SU-DHL-6 (cell line): Measurements from ENCODE around the gene SMCP.

Source experiments
- H2AFZ ChIP-seq: fragments of 200-600 bp; sonication (generic); 2 replicates; pipeline ENCODE4 v1.6.1; 2014; ENCODE audit warnings: low read depth, mild to moderate bottlenecking, moderate library complexity, mixed read lengths, antibody characterized with exemption, low read length; ENCODE audit not compliant: severe bottlenecking
- H3F3A ChIP-seq: fragments of 200-600 bp; shearing (Covaris generic); 2 replicates; pipeline ENCODE4 v1.6.0; 2016; ENCODE audit warnings: antibody characterized with exemption, mild to moderate bottlenecking; ENCODE audit not compliant: insufficient read depth
- H3K27ac ChIP-seq: fragments of 200-600 bp; sonication (generic); 2 replicates; pipeline ENCODE4 v1.5.1; 2016; ENCODE audit warnings: low read depth, mild to moderate bottlenecking, low read length, moderate library complexity, mixed read lengths
- H3K27me3 ChIP-seq: fragments of 200-600 bp; sonication (generic), shearing (Covaris generic); 2 replicates; pipeline ENCODE4 v1.6.0; 2014; ENCODE audit warnings: mild to moderate bottlenecking, low read length
- H3K36me3 ChIP-seq: fragments of 200-600 bp; sonication (generic); 2 replicates; pipeline ENCODE4 v1.6.1; 2014; ENCODE audit warnings: mild to moderate bottlenecking, low read length, mixed read lengths
- H3K4me2 ChIP-seq: fragments of 300-600, 200-600 bp; shearing (Covaris generic), sonication (generic); 2 replicates; pipeline ENCODE4 v1.6.0; 2014; ENCODE audit warnings: low read length, low read depth, mild to moderate bottlenecking; ENCODE audit not compliant: poor library complexity, severe bottlenecking
- H3K4me3 ChIP-seq: fragments of 200-600 bp; sonication (generic); 2 replicates; pipeline ENCODE4 v1.5.1; 2014; ENCODE audit warnings: antibody characterized with exemption, low read length, mild to moderate bottlenecking, mixed read lengths; ENCODE audit not compliant: insufficient read depth, poor library complexity, severe bottlenecking
- H3K79me2 ChIP-seq: fragments of 200-600 bp; sonication (generic); 2 replicates; pipeline ENCODE4 v1.6.1; 2014; ENCODE audit warnings: mild to moderate bottlenecking, low read length, moderate library complexity; ENCODE audit not compliant: insufficient read depth
- H3K9ac ChIP-seq: fragments of 200-600 bp; sonication (generic); 2 replicates; pipeline ENCODE4 v1.7.0; 2014; ENCODE audit warnings: mild to moderate bottlenecking, low read length
- H3K9me2 ChIP-seq: fragments of 200-600 bp; sonication (generic); replicated peaks from 2 replicates; pipeline ENCODE4 v1.6.1; 2014; ENCODE audit warnings: low read length; ENCODE audit not compliant: insufficient read depth
- H3K9me3 ChIP-seq: fragments of 200-600 bp; sonication (generic); 2 replicates; pipeline ENCODE4 v1.6.1; 2014; ENCODE audit warnings: low read length, mixed read lengths; ENCODE audit not compliant: insufficient read depth
- H4K20me1 ChIP-seq: fragments of 200-600 bp; sonication (generic); 2 replicates; pipeline ENCODE4 v1.6.1; 2014; ENCODE audit warnings: low read depth, mild to moderate bottlenecking, antibody characterized with exemption, low read length, moderate library complexity, mixed read lengths
- EZH2phosphoT487 ChIP-seq: fragments of 200-600 bp; sonication (generic), shearing (Covaris generic); conservative IDR thresholded peaks from 2 replicates; pipeline ENCODE4 v1.6.1; 2018; ENCODE audit warnings: mild to moderate bottlenecking, antibody characterized with exemption, low read length, moderate library complexity, mixed read lengths
- TF ChIP-seq, protein P1 (sequence below): fragments of 200-600 bp; sonication (generic); IDR thresholded peaks from one replicate; pipeline ENCODE4 v1.5.1; 2017; ENCODE audit warnings: antibody characterized with exemption, mild to moderate bottlenecking, low read length, moderate library complexity; ENCODE audit not compliant: insufficient read depth, poor library complexity, severe bottlenecking

The SMCP gene

DNA sequence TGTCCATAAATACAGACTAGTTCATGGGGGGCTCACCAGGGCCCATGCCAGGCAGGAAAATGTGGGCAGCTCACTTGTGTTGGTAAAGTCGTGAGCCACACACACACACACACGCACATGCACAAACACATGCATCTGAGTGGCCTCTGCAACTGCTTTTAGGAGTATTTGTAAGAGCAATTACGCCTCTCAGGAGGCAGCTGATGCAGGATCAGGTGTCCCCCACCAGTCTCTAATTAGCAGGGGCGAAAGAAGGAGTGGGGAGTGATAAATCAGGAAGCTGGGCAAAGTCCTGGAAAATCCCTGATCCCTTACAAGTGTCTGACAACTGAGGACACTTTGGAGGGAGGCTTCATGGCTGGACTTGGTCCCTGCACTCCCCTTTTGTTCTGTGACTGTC, 24.5 kb downstream of the SMCP start:
- no peak overlapping the region for H3K9ac ChIP-seq
- no peaks in the 10 kb centered on the region for H3F3A ChIP-seq
- H3K27ac ChIP-seq = no peak overlapping the region
- H3K4me3 ChIP-seq = no peak overlapping the region
- H3K79me2 ChIP-seq = no peaks in the 10 kb centered on the region
- no peaks in the 10 kb centered on the region for H4K20me1 ChIP-seq
- H3K9me3 ChIP-seq = no peaks in the 10 kb centered on the region
- H3K27me3 ChIP-seq = no peaks in the 10 kb centered on the region
- no peaks in the 10 kb centered on the region for H3K36me3 ChIP-seq
- no peak overlapping the region for H3K4me2 ChIP-seq
- H2AFZ ChIP-seq = no peak overlapping the region
- no peak for TF ChIP-seq EZH2phosphoT487
- TF ChIP-seq, protein P1, sequence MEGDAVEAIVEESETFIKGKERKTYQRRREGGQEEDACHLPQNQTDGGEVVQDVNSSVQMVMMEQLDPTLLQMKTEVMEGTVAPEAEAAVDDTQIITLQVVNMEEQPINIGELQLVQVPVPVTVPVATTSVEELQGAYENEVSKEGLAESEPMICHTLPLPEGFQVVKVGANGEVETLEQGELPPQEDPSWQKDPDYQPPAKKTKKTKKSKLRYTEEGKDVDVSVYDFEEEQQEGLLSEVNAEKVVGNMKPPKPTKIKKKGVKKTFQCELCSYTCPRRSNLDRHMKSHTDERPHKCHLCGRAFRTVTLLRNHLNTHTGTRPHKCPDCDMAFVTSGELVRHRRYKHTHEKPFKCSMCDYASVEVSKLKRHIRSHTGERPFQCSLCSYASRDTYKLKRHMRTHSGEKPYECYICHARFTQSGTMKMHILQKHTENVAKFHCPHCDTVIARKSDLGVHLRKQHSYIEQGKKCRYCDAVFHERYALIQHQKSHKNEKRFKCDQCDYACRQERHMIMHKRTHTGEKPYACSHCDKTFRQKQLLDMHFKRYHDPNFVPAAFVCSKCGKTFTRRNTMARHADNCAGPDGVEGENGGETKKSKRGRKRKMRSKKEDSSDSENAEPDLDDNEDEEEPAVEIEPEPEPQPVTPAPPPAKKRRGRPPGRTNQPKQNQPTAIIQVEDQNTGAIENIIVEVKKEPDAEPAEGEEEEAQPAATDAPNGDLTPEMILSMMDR = no peak
- H3K9me2 ChIP-seq = no peaks in the 10 kb centered on the region

DNA sequence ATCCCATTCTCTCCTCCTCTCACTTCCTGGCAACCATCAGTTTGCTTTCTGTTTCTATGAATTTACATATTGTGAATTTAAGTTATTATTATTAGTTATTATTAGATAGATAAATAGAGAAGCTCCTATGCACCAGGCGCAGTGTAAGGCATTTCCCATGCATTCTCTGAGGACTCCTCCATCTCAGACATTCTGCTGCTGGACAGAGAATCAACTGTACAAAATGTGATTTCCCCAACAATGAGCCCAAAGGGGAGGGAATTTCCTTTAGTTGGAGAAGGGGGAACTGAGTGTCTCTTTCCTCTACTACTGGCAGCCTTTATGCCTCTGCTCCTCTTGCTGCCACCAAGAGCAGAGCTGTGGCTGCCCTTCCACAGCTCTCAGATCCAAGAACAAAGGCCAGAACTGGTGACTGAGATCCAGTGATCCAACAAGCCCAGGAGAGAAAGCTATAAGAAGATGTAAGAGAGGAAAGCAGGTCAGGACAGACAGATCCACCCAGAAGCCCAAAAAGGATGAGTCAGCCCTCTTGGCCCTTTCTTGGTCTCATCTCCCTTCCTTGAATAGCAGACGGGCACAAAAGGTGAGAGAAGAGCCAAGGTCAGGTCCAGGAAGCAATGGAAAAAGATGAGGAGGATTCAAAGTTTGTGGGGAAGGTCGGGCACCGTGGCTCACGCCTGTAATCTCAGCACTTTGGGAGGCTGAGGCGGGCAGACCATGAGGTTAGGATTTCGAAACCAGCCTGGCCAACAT, 26.7 kb downstream of the SMCP start:
- Histone ChIP-seq H3K4me2 (no peak overlapping the region), H3K27ac (no peak overlapping the region), H3K79me2 (no peaks in the 10 kb centered on the region), H3K27me3 (no peaks in the 10 kb centered on the region), H3K4me3 (no peak overlapping the region), H3K9me2 (no peaks in the 10 kb centered on the region), H4K20me1 (no peaks in the 10 kb centered on the region), H3F3A (no peaks in the 10 kb centered on the region), H3K9me3 (no peaks in the 10 kb centered on the region), H3K9ac (no peak overlapping the region), H3K36me3 (no peaks in the 10 kb centered on the region), H2AFZ (no peak overlapping the region)
- no peak for TF ChIP-seq EZH2phosphoT487
- TF ChIP-seq, protein P1 = no peak

DNA sequence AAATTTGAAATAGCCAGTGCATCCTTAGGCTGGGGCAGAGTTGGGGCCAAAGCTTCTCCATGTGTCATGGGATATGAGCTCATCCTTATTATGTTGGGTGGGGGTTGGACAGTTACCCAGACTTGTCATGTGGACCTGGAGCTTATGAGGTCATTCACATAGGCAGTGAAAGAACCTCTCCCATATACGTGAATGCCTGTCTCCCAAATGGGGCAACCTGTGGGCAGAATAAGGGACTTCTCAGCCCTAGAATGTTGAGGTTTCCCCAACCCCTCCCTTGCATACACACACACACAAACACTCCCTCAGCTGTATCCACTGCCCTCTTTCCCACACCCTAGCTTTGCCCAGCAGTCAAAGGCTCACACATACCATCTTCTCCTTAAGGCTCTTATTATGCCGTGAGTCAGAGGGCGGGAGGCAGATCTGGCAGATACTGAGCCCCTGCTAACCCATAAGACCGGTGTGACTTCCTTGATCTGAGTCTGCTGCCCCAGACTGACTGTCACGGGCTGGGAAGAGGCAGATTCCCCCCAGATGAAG, 28.0 kb downstream of the SMCP start:
- Histone ChIP-seq H3K9ac (no peak overlapping the region), H2AFZ (no peak overlapping the region), H3K9me3 (no peaks in the 10 kb centered on the region), H3K36me3 (no peaks in the 10 kb centered on the region), H4K20me1 (no peaks in the 10 kb centered on the region), H3K79me2 (no peaks in the 10 kb centered on the region), H3K27ac (no peak overlapping the region), H3K9me2 (no peaks in the 10 kb centered on the region), H3K4me2 (no peak overlapping the region), H3K4me3 (no peak overlapping the region), H3K27me3 (no peaks in the 10 kb centered on the region), H3F3A (no peaks in the 10 kb centered on the region)
- TF ChIP-seq EZH2phosphoT487 = no peak
- TF ChIP-seq, protein P1 = no peak
